Mesodermal cell (in vitro differentiated cells): ENCODE data around the gene MUC4.
"Not testable (repeated sequence)": the region's sequence is repeated elsewhere in the genome, so short reads cannot be mapped to it uniquely, and the experiment has no call there.

Experiments
- H3K27ac ChIP-seq: 2 replicates; pipeline ENCODE4 v1.7.0; 2013; ENCODE audit warnings: mild to moderate bottlenecking, low read depth, low read length, moderate library complexity; ENCODE audit not compliant: severe bottlenecking
- H3K36me3 ChIP-seq: 2 replicates; pipeline ENCODE4 v1.7.1; 2013; ENCODE audit warnings: mild to moderate bottlenecking, low read length, moderate library complexity; ENCODE audit not compliant: control insufficient read depth, insufficient read depth
- H3K4me1 ChIP-seq: one replicate; pipeline ENCODE4 v1.7.1; 2013; ENCODE audit warnings: mild to moderate bottlenecking, low read length; ENCODE audit not compliant: insufficient read depth, control insufficient read depth, poor library complexity, severe bottlenecking
- H3K4me3 ChIP-seq: 2 replicates; pipeline ENCODE4 v1.7.0; 2013; ENCODE audit warnings: low read length, control low read depth, mild to moderate bottlenecking; ENCODE audit not compliant: insufficient read depth, poor library complexity, severe bottlenecking; ENCODE audit errors: extremely low read depth
- H3K9me3 ChIP-seq: 2 replicates; pipeline ENCODE4 v1.7.1; 2013; ENCODE audit warnings: mild to moderate bottlenecking, low read length, moderate library complexity; ENCODE audit not compliant: control insufficient read depth
- WGBS, 2 experiments: methylation state at CpG; one replicate each; pipeline ENCODE4 v1.1.5; 2013; ENCODE audit warnings: missing lambda C conversion rate in 2 of 2; ENCODE audit not compliant: insufficient coverage in 2 of 2; 5-methylcytosine and 5-hydroxymethylcytosine counted together

MUC4 gene

GRCh38 chr3:195835791-195836190, 24.1 kb upstream of the MUC4 start:
- H3K27ac ChIP-seq = no peak overlapping the region
- H3K9me3 ChIP-seq = no peaks in the 10 kb centered on the region
- H3K4me1 ChIP-seq = no peaks in the 10 kb centered on the region
- H3K36me3 ChIP-seq = no peaks in the 10 kb centered on the region
- H3K4me3 ChIP-seq = no peak overlapping the region
- WGBS, 2 experiments = 88 to 91% methylated on average over 12 to 14 of the region's 14 CpGs

- Histone ChIP-seq H3K36me3 (no peaks in the 10 kb centered on the region), H3K4me3 (no peak overlapping the region), H3K9me3 (no peaks in the 10 kb centered on the region), H3K4me1 (no peaks in the 10 kb centered on the region), H3K27ac (no peak overlapping the region)
- WGBS, 2 experiments = 89 to 94% methylated on average over 20 to 29 of the region's 29 CpGs
These were observed 23.2 kb upstream of the MUC4 start for GRCh38 chr3:195834675-195835583.

GRCh38 chr3:195829897-195830254, 18.1 kb upstream of the MUC4 start:
- Histone ChIP-seq H3K27ac (no peak overlapping the region), H3K4me1 (no peaks in the 10 kb centered on the region), H3K36me3 (no peaks in the 10 kb centered on the region), H3K9me3 (no peaks in the 10 kb centered on the region), H3K4me3 (no peak overlapping the region)
- WGBS, 2 experiments = 88 to 90% methylated on average over 12 to 14 of the region's 16 CpGs

- H3K27ac ChIP-seq = no peak overlapping the region
- no peaks in the 10 kb centered on the region for H3K4me1 ChIP-seq
- 91 to 93% methylated on average over 9 of the region's 9 CpGs for WGBS, 2 experiments
- H3K9me3 ChIP-seq = no peaks in the 10 kb centered on the region
- H3K36me3 ChIP-seq = no peaks in the 10 kb centered on the region
- H3K4me3 ChIP-seq = no peak overlapping the region
These were observed 17.0 kb upstream of the MUC4 start for GRCh38 chr3:195828762-195829161.

GRCh38 chr3:195825857-195826804, 14.4 kb upstream of the MUC4 start:
- Histone ChIP-seq H3K36me3 (no peaks in the 10 kb centered on the region), H3K27ac (no peak overlapping the region), H3K9me3 (no peaks in the 10 kb centered on the region), H3K4me1 (no peaks in the 10 kb centered on the region), H3K4me3 (no peak overlapping the region)
- WGBS, 2 experiments = 90 to 93% methylated on average over 43 to 44 of the region's 47 CpGs

DNA sequence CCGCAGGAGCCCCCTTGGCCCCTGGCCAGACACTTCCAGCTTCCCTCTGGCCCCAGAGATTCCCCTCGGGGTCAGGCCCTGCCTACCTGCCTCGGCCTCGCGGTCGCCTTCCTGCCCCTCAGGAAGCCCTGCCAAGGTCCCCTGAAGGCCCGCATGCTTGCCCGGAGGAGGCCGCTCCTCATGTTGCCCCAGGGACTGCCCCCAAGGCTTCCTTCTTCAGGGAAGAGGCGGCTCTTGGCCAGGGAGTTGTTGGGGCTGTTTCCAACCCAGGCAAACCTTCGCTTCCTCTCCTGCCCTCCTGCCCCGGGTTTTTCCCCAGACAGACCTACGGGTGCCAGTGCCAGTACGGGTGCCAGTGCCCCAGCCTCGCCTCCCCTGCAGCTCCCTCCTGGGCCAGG, 13.5 kb upstream of the MUC4 start:
- Histone ChIP-seq H3K27ac (no peak overlapping the region), H3K36me3 (no peaks in the 10 kb centered on the region), H3K4me1 (no peaks in the 10 kb centered on the region), H3K4me3 (no peak overlapping the region), H3K9me3 (no peaks in the 10 kb centered on the region)
- 89 to 92% methylated on average over 15 of the region's 15 CpGs for WGBS, 2 experiments

GRCh38 chr3:195824425-195825190, 12.9 kb upstream of the MUC4 start:
- WGBS, 2 experiments = 88 to 91% methylated on average over 10 to 12 of the region's 13 CpGs
- H3K36me3 ChIP-seq, H3K4me3 ChIP-seq, H3K4me1 ChIP-seq, H3K27ac ChIP-seq, H3K9me3 ChIP-seq: not testable (repeated sequence)

GRCh38 chr3:195823999-195824398, 12.3 kb upstream of the MUC4 start:
- Histone ChIP-seq H3K4me1 (no peaks in the 10 kb centered on the region), H3K27ac (no peak overlapping the region), H3K4me3 (no peak overlapping the region), H3K9me3 (no peaks in the 10 kb centered on the region), H3K36me3 (no peaks in the 10 kb centered on the region)
- WGBS, 2 experiments = 80 to 84% methylated on average over 12 to 13 of the region's 13 CpGs

- H3K9me3 ChIP-seq = no peaks in the 10 kb centered on the region
- WGBS, 2 experiments = 83 to 86% methylated on average over 9 of the region's 10 CpGs
These were observed 11.6 kb upstream of the MUC4 start for GRCh38 chr3:195823280-195823679.

GRCh38 chr3:195822131-195822696, 10.5 kb upstream of the MUC4 start:
- no peak overlapping the region for H3K27ac ChIP-seq
- H3K4me3 ChIP-seq = no peak overlapping the region
- no peaks in the 10 kb centered on the region for H3K4me1 ChIP-seq
- no peaks in the 10 kb centered on the region for H3K9me3 ChIP-seq
- 91 to 92% methylated on average over 11 to 16 of the region's 16 CpGs for WGBS, 2 experiments
- no peaks in the 10 kb centered on the region for H3K36me3 ChIP-seq

More at GRCh38 chr3:195823280-195823679, 11.6 kb upstream of the MUC4 start:
- no peak overlapping the region for H3K4me3 ChIP-seq
- no peak overlapping the region for H3K27ac ChIP-seq
- H3K4me1 ChIP-seq = no peaks in the 10 kb centered on the region
- no peaks in the 10 kb centered on the region for H3K36me3 ChIP-seq
